HepG2 (cell line): Measurements from ENCODE around the gene IFT80. TPM values are rescaled to one million over a fixed set of nuclear protein-coding genes. Genes with fewer than 3 reads are reported as not detected.

Source experiments
- ATAC-seq: fragments of 200-7000 bp; cut with Tn5 transposase; 3 replicates; pipeline ENCODE4 v1.9.1; 2020; ENCODE audit warnings: mild to moderate bottlenecking, moderate library complexity
- BruUV-seq: library from RNA; stranded (reverse); fragments of 400-500 nt; replicated peaks from 2 replicates; lab custom pipeline; 2021; lab: Mats Ljungman, UMichigan
- CTCF ChIA-PET: fragments of 300-600 bp; formaldehyde crosslinking; extraction: SDS; loops from one replicate; lab custom pipeline; 2021; ENCODE audit warnings: low total read pairs, inconsistent platforms, low intra/inter-chr PET ratio; lab: Yijun Ruan, JAX
- POLR2A ChIA-PET: fragments of 350-600 bp; sonication (Branson Sonifier 250); formaldehyde crosslinking; loops from one replicate; lab custom pipeline; 2020; ENCODE audit warnings: antibody characterized with exemption, inconsistent platforms; lab: Yijun Ruan, JAX
- DNase-seq: peaks from one replicate; pipeline ENCODE4 v3.0.0-alpha.2; 2015; ENCODE audit warnings: low spot score
- FAIRE-seq: peaks from 3 replicates; lab custom pipeline; 2011; peaks lifted over from hg19 to GRCh38; lab: Jason Lieb, UNC
- H2AFZ ChIP-seq: one replicate; pipeline ENCODE4 v1.6.1; 2011; ENCODE audit warnings: low read length, inconsistent platforms
- H3K27ac ChIP-seq: fragments of 300-600 bp; 3 replicates; pipeline ENCODE4 v1.8.0; 2011; ENCODE audit warnings: mixed run types, mild to moderate bottlenecking, mixed read lengths, low read length, inconsistent platforms; ENCODE audit not compliant: insufficient read depth; ENCODE audit errors: extremely low read length
- H3K27me3 ChIP-seq, 2 experiments: fragments of 200-600 bp in 1 of 2; 2 replicates in 1 of 2; 3 replicates in 1 of 2; pipeline versions ENCODE4 v1.6.0 to v1.8.0; 2011; ENCODE audit warnings: low read length in 2 of 2, mild to moderate bottlenecking in 2 of 2, moderate library complexity in 2 of 2, inconsistent platforms in 1 of 2; ENCODE audit not compliant: insufficient read depth in 2 of 2, control insufficient read depth in 1 of 2
- H3K36me3 ChIP-seq, 2 experiments: fragments of 200-600 bp in 1 of 2; replicated peaks in 1 of 2; 2 replicates in 1 of 2; 3 replicates in 1 of 2; pipeline versions ENCODE4 v1.5.1 to v1.8.0; 2011; ENCODE audit warnings: low read length in 2 of 2, inconsistent platforms in 1 of 2; ENCODE audit not compliant: insufficient read depth in 2 of 2, control insufficient read depth in 1 of 2
- H3K4me1 ChIP-seq: 2 replicates; pipeline ENCODE4 v1.5.1; 2012; ENCODE audit warnings: low read length, inconsistent platforms; ENCODE audit not compliant: insufficient read depth
- H3K4me2 ChIP-seq: 2 replicates; pipeline ENCODE4 v1.6.0; 2011; ENCODE audit warnings: low read depth, low read length, inconsistent platforms
- H3K4me3 ChIP-seq, 3 experiments: fragments of 200-600 bp in 1 of 3; sonication (generic), shearing (Covaris generic) in 1 of 3; replicated peaks in 1 of 3; 2 replicates each; pipeline ENCODE4 v1.5.1; 2011 to 2016; ENCODE audit warnings: low read length in 3 of 3, inconsistent platforms in 2 of 3, low read depth in 2 of 3, mild to moderate bottlenecking in 2 of 3, control low read depth in 1 of 3, mixed read lengths in 1 of 3; ENCODE audit not compliant: insufficient read depth in 1 of 3
- H3K79me2 ChIP-seq: one replicate; pipeline ENCODE4 v1.6.1; 2011; ENCODE audit warnings: low read length, inconsistent platforms; ENCODE audit not compliant: insufficient read depth
- H3K9ac ChIP-seq: 2 replicates; pipeline ENCODE4 v1.6.0; 2011; ENCODE audit warnings: mild to moderate bottlenecking, low read depth, low read length, inconsistent platforms; ENCODE audit not compliant: insufficient read depth
- H3K9me3 ChIP-seq: 2 replicates; pipeline ENCODE4 v1.5.1; 2012; ENCODE audit warnings: mild to moderate bottlenecking, low read length
- H4K20me1 ChIP-seq: 2 replicates; pipeline ENCODE4 v1.6.0; 2011; ENCODE audit warnings: inconsistent platforms, mild to moderate bottlenecking, low read length, moderate library complexity; ENCODE audit not compliant: insufficient read depth
- ARID4A ChIP-seq: sonication (generic); formaldehyde crosslinking; IDR thresholded peaks from 2 replicates; pipeline ENCODE4 v1.5.0; 2020; ENCODE audit warnings: mild to moderate bottlenecking, missing genetic modification reagents, borderline replicate concordance
- DMAP1 ChIP-seq: IDR thresholded peaks from 2 replicates; pipeline ENCODE4 v1.6.1; 2016
- ELF3 ChIP-seq: IDR thresholded peaks from 2 replicates; pipeline ENCODE4 v1.6.1; 2016; ENCODE audit warnings: missing genetic modification reagents, missing compliant biosample characterization
- HES4 ChIP-seq: sonication (generic); formaldehyde crosslinking; IDR thresholded peaks from 2 replicates; pipeline ENCODE4 v1.9.0; 2021; ENCODE audit warnings: mild to moderate bottlenecking, missing genetic modification reagents, borderline replicate concordance
- KDM5B ChIP-seq: sonication (generic); formaldehyde crosslinking; IDR thresholded peaks from 2 replicates; pipeline ENCODE4 v1.4.0; 2020; ENCODE audit warnings: missing genetic modification reagents, mild to moderate bottlenecking, borderline replicate concordance
- PAXIP1 ChIP-seq: sonication (generic); formaldehyde crosslinking; conservative IDR thresholded peaks from 2 replicates; pipeline ENCODE4 v1.4.0; 2020; ENCODE audit warnings: mild to moderate bottlenecking, missing genetic modification reagents, moderate library complexity
- PRDM10 ChIP-seq: sonication (generic); formaldehyde crosslinking; IDR thresholded peaks from 2 replicates; pipeline ENCODE4 v1.4.0; 2020; ENCODE audit warnings: low read depth, missing genetic modification reagents
- TBX3 ChIP-seq: fragments of 450-650 bp; IDR thresholded peaks from 2 replicates; pipeline ENCODE4 v1.6.1; 2017; ENCODE audit warnings: antibody characterized with exemption, mild to moderate bottlenecking, inconsistent platforms, borderline replicate concordance
- ZNF329 ChIP-seq: sonication (generic); formaldehyde crosslinking; IDR thresholded peaks from 2 replicates; pipeline ENCODE4 v1.9.0; 2021; ENCODE audit warnings: low read depth, mild to moderate bottlenecking, missing genetic modification reagents
- ZNF33B ChIP-seq: sonication (generic); formaldehyde crosslinking; IDR thresholded peaks from 2 replicates; pipeline ENCODE4 v1.5.1; 2020; ENCODE audit warnings: mild to moderate bottlenecking, missing genetic modification reagents
- ZNF777 ChIP-seq: sonication (generic); formaldehyde crosslinking; IDR thresholded peaks from 2 replicates; pipeline ENCODE4 v1.4.0; 2020; ENCODE audit warnings: missing genetic modification reagents
- WGBS: methylation state at CpG from one replicate; pipeline ENCODE4 v1.1.6; 2017; ENCODE audit warnings: low lambda C conversion rate; 5-methylcytosine and 5-hydroxymethylcytosine counted together
- in situ Hi-C: cut with HindIII; loops from 2 replicates; pipeline ENCODE4 v1.10.0; 2017; ENCODE audit warnings: low pct_unique_long_range_greater_than_20kb; ENCODE audit not compliant: extremely low pct_ligation_motif_present
- intact Hi-C: fragments of 100-400 bp; cut with micrococcal nuclease; formaldehyde crosslinking; loops from one replicate; pipeline ENCODE4 v1.10.0; 2022; ENCODE audit not compliant: unreplicated experiment
- polyA plus RNA-seq, 8 experiments: library from polyadenylated mRNA; depleted of rRNA in 3 of 8; stranded (reverse) in 7 of 8; unstranded in 1 of 8; fragments of >200 nt; fragmentation: Illumina TruSeq in 4 of 8; extraction: Trizol in 4 of 8; gene quantifications; 2 replicates each; pipeline versions ENCODE4 v1.2.1 to v1.2.3, GENCODE V29; 2011 to 2016; ENCODE audit warnings: low read depth in 4 of 8, missing spikeins in 1 of 8, mixed read lengths in 1 of 8; ENCODE audit not compliant: insufficient read depth in 1 of 8
- total RNA-seq, 5 experiments: library from RNA; depleted of rRNA; stranded (reverse); fragments of >200 nt; fragmentation: Illumina TruSeq; extraction: Trizol; gene quantifications; 2 replicates each; pipeline ENCODE4 v1.2.3, GENCODE V29; 2016; ENCODE audit warnings: low read depth in 1 of 5

The IFT80 gene
- total and polyA plus RNA-seq, 2 of the 13 experiments (the other 11 are each of a cell fraction or from before 2014, with no cell fraction given): 11.4 to 15.7 TPM

GRCh38 chr3:160291290-160291908, 107.6 kb downstream of the IFT80 start (continued):
- TF ChIP-seq PAXIP1 (CRISPR knock-in tag) (peak; percentile 52), ELF3 (CRISPR knock-in tag) (0 out of 2 replicates have a peak, but pooled peaks have one; percentile 20)

- Histone ChIP-seq H2AFZ (no peak overlapping the region), H3K9ac (no peak overlapping the region), H3K27ac (no peak overlapping the region), H3K9me3 (no peaks in the 10 kb centered on the region), H3K27me3 (no peaks in the 10 kb centered on the region), H3K4me1 (peaks cover 18% of the 10 kb centered on the region), H3K36me3 (no peaks in the 10 kb centered on the region), H4K20me1 (no peaks in the 10 kb centered on the region), H3K79me2 (no peaks in the 10 kb centered on the region), H3K4me3 (no peak overlapping the region), H3K4me2 (no peak overlapping the region)
- no peak for ATAC-seq
- in situ Hi-C loops: no loop called here
- ChIA-PET CTCF (no interaction called here), POLR2A (no interaction called here)
- no peak for DNase-seq
- WGBS: 93% methylated on average over 1 of the region's 1 CpG
- intact Hi-C loops: no loop called here
- no TSS peak for BruUV-seq
- FAIRE-seq: no peak
- TF ChIP-seq HES4 (CRISPR knock-in tag) (no peak), DMAP1 (no peak), PRDM10 (CRISPR knock-in tag) (no peak), TBX3 (no peak), ZNF777 (CRISPR knock-in tag) (no peak), KDM5B (CRISPR knock-in tag) (no peak), ZNF33B (no peak), ARID4A (CRISPR knock-in tag) (no peak), ZNF329 (CRISPR knock-in tag) (no peak)
Measured at GRCh38 chr3:160287666-160288065, 111.4 kb downstream of the IFT80 start.
